Adrenal gland (tissue), 5 donors: Measurements from ENCODE around the gene SYNPO2.

Experiments used
- CTCF ChIP-seq, 6 experiments: fragments of 450-650 bp in 4 of 6; fragments of 200-600 bp in 2 of 6; sonication (generic) in 1 of 6; IDR thresholded peaks; 1 replicate in 5 of 6; 2 replicates in 1 of 6; pipeline versions ENCODE4 v1.5.1 to v1.8.0; 2016 to 2021; ENCODE audit warnings: antibody characterized with exemption in 6 of 6, mild to moderate bottlenecking in 2 of 6, moderate library complexity in 1 of 6
- POLR2A ChIP-seq, 2 donors: fragments of 450-650 bp; IDR thresholded peaks; one replicate each; pipeline ENCODE4 v1.6.1; 2017; ENCODE audit warnings: antibody characterized with exemption in 2 of 2, mild to moderate bottlenecking in 2 of 2, moderate library complexity in 1 of 2
- donor health status: DM: no; HTN: no; CAD: no.

GRCh38 chr4:118981171-118981838 is 92.7 kb downstream of the SYNPO2 start:
- TF ChIP-seq POLR2A (IDR thresholded peaks at IDR 0.05) (no peak), CTCF (IDR thresholded peaks at IDR 0.05) (no peak)
